ENCODE results near the gene DFFB. TPM values are rescaled to one million over a fixed set of nuclear protein-coding genes. Genes with fewer than 3 reads are reported as not detected.

Gene DFFB
- polyA plus RNA-seq, 1 experiment, result 6.1 TPM

- Histone ChIP-seq H3K4me3 (ENCODE audit: low read depth, low read length) (no peak overlapping the region), H3K27me3 (ENCODE audit: control insufficient read depth, insufficient read depth, low read length) (no peaks in the 10 kb centered on the region), H3K36me3 (ENCODE audit: control insufficient read depth, insufficient read depth, low read length) (no peaks in the 10 kb centered on the region)
- POLR2A ChIA-PET, result no interaction called here
- no peak for TF ChIP-seq CTCF (IDR thresholded peaks at IDR 0.05; ENCODE audit: insufficient read depth, low read depth, low read length)
- CTCF ChIA-PET, result no interaction called here
- no peak for DNase-seq (ENCODE audit: low read depth)
Observed at GRCh38 chr1:3908886-3909517, 51.7 kb downstream of the DFFB start.

GRCh38 chr1:3909615-3910014 lies 52.3 kb downstream of the DFFB start:
- no peaks in the 10 kb centered on the region for H3K27me3 ChIP-seq (ENCODE audit: control insufficient read depth, insufficient read depth, low read length)
- CTCF ChIA-PET, result no interaction called here

GRCh38 chr1:3910049-3910731 lies 52.9 kb downstream of the DFFB start:
- H3K27me3 ChIP-seq (ENCODE audit: control insufficient read depth, insufficient read depth, low read length), result no peaks in the 10 kb centered on the region
- TF ChIP-seq CTCF (IDR thresholded peaks at IDR 0.05; ENCODE audit: insufficient read depth, low read depth, low read length), result no peak
- ChIA-PET CTCF (no interaction called here), POLR2A (no interaction called here)
- DNase-seq (ENCODE audit: low read depth), result no peak
- no peak overlapping the region for H3K4me3 ChIP-seq (ENCODE audit: low read depth, low read length)
- H3K36me3 ChIP-seq (ENCODE audit: control insufficient read depth, insufficient read depth, low read length), result no peaks in the 10 kb centered on the region

More at GRCh38 chr1:3909615-3910014, 52.3 kb downstream of the DFFB start:
- no peak for TF ChIP-seq CTCF (IDR thresholded peaks at IDR 0.05; ENCODE audit: insufficient read depth, low read depth, low read length)
- POLR2A ChIA-PET, result no interaction called here
- Histone ChIP-seq H3K36me3 (ENCODE audit: control insufficient read depth, insufficient read depth, low read length) (no peaks in the 10 kb centered on the region), H3K4me3 (ENCODE audit: low read depth, low read length) (no peak overlapping the region)
- DNase-seq (ENCODE audit: low read depth), result no peak

- peak; percentile 76 for TF ChIP-seq CTCF (IDR thresholded peaks at IDR 0.05; ENCODE audit: insufficient read depth, low read depth, low read length)
- no peak overlapping the region for H3K4me3 ChIP-seq (ENCODE audit: low read depth, low read length)
- H3K36me3 ChIP-seq (ENCODE audit: control insufficient read depth, insufficient read depth, low read length), result no peaks in the 10 kb centered on the region
- no peaks in the 10 kb centered on the region for H3K27me3 ChIP-seq (ENCODE audit: control insufficient read depth, insufficient read depth, low read length)
- ChIA-PET POLR2A (interaction anchor here (0.6 kb wide), 1 partner anchor 9 kb away, joined by 3 read pairs; no protein-coding TSS in a partner anchor), CTCF (interaction anchor here (1.1 kb wide), 1 partner anchor 15 kb away, joined by 3 read pairs; no protein-coding TSS in a partner anchor)
- no peak for DNase-seq (ENCODE audit: low read depth)
Observed at GRCh38 chr1:3910857-3911845, 53.9 kb downstream of the DFFB start.

All from BJ (cell line).